GM18867 (cell line): ENCODE measurements around the gene CTNNB1.
"Not testable (repeated sequence)": the region's sequence is repeated elsewhere in the genome, so short reads cannot be mapped to it uniquely, and the experiment has no call there.

Experiments used
- ATAC-seq: cut with Tn5 transposase; IDR thresholded peaks from one replicate; pipeline ENCODE4 v1.9.1; 2021; ENCODE audit warnings: mild to moderate bottlenecking, moderate library complexity; ENCODE audit not compliant: unreplicated experiment

Gene CTNNB1

GRCh38 chr3:41248525-41248924, 49.2 kb downstream of the CTNNB1 start:
- no peak for ATAC-seq

- no peak for ATAC-seq
These were observed 50.0 kb downstream of the CTNNB1 start for GRCh38 chr3:41249318-41249717.

- ATAC-seq, result no peak
These were observed 51.5 kb downstream of the CTNNB1 start for GRCh38 chr3:41250825-41251224.

- no peak for ATAC-seq
These were observed 52.3 kb downstream of the CTNNB1 start for GRCh38 chr3:41251593-41251992.

GRCh38 chr3:41258239-41258800, 59.0 kb downstream of the CTNNB1 start:
- no peak for ATAC-seq

GRCh38 chr3:41259449-41260062, 60.3 kb downstream of the CTNNB1 start:
- no peak for ATAC-seq

- ATAC-seq, result no peak
These were observed 60.8 kb downstream of the CTNNB1 start for GRCh38 chr3:41260063-41260450.

GRCh38 chr3:41265011-41265545, 65.8 kb downstream of the CTNNB1 start:
- ATAC-seq, result no peak

GRCh38 chr3:41265823-41266273, 66.5 kb downstream of the CTNNB1 start:
- ATAC-seq, result no peak

- no peak for ATAC-seq
These were observed 68.8 kb downstream of the CTNNB1 start for GRCh38 chr3:41267975-41268640.

- ATAC-seq, result no peak
These were observed 73.4 kb downstream of the CTNNB1 start for GRCh38 chr3:41272667-41273066.

GRCh38 chr3:41274944-41275668, 75.8 kb downstream of the CTNNB1 start:
- no peak for ATAC-seq

- ATAC-seq, result no peak
These were observed 76.9 kb downstream of the CTNNB1 start for GRCh38 chr3:41276191-41276590.

GRCh38 chr3:41277790-41278465, 78.6 kb downstream of the CTNNB1 start:
- ATAC-seq, result no peak

- ATAC-seq, result not testable (repeated sequence)
These were observed 85.6 kb downstream of the CTNNB1 start for GRCh38 chr3:41284934-41285333.

- ATAC-seq, result no peak
These were observed 87.0 kb downstream of the CTNNB1 start for GRCh38 chr3:41286305-41286704.

- ATAC-seq, result no peak
These were observed 89.5 kb downstream of the CTNNB1 start for GRCh38 chr3:41288785-41289184.
